ENCODE results near the gene TTLL3.

DNA sequence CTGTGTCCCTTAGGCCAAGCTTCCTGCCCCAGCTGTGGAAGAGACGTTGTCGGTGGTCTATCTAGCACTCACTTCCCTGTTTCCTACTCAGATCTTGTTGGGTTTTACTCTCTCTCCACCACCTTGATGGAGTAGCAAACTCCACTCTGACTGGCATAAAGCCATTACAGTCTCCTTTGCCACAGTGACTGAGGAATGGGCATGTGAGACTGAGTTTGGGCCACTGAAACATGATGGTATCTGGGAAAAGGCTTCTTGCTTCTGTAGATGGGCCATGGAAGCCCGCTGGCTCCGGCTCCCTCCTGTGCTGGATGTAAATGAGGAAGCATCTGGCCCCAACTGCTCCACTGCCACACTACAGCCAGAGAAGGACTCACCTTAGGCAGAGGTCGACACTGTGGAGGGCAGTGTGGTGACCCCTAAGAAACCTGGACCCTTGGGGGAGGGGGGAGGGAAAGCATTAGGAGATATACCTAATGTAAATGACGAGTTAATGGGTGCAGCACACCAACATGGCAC lies 30.9 kb upstream of the TTLL3 start:
- TF ChIP-seq, protein P1, sequence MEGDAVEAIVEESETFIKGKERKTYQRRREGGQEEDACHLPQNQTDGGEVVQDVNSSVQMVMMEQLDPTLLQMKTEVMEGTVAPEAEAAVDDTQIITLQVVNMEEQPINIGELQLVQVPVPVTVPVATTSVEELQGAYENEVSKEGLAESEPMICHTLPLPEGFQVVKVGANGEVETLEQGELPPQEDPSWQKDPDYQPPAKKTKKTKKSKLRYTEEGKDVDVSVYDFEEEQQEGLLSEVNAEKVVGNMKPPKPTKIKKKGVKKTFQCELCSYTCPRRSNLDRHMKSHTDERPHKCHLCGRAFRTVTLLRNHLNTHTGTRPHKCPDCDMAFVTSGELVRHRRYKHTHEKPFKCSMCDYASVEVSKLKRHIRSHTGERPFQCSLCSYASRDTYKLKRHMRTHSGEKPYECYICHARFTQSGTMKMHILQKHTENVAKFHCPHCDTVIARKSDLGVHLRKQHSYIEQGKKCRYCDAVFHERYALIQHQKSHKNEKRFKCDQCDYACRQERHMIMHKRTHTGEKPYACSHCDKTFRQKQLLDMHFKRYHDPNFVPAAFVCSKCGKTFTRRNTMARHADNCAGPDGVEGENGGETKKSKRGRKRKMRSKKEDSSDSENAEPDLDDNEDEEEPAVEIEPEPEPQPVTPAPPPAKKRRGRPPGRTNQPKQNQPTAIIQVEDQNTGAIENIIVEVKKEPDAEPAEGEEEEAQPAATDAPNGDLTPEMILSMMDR (IDR thresholded peaks at IDR 0.05): no peak
- TF ChIP-seq POLR2A (IDR thresholded peaks at IDR 0.05): no peak
